ENCODE data around the gene PKDCC. TPM values are rescaled to one million over a fixed set of nuclear protein-coding genes. Genes with fewer than 3 reads are reported as not detected.

Gene PKDCC
- total and polyA plus RNA-seq, 10 donors, result 19.8 to 81.9 (median 44.4) TPM

- Histone ChIP-seq H3K27ac (peak overlapping the region in 6 of 8 donors; percentile 33 to 98 (median 96)), H3K27me3 (replicated peaks in 1 of 7) (no peaks in the 10 kb centered on the region), H3K4me3 (no peak overlapping the region), H3K4me1 (peaks cover 51 to 78% (median 63%) of the 10 kb centered on the region in 6 donors), H3K36me3 (no peaks in the 10 kb centered on the region), H3K9me3 (peaks cover 0 to 8% (median 1%) of the 10 kb centered on the region in 8 donors)
- 43 to 75% (median 57%) methylated on average over 8 to 10 of the region's 10 CpGs for WGBS, 5 donors
- TF ChIP-seq POLR2AphosphoS5 (IDR thresholded peaks at IDR 0.05) (no peak), POLR2A (IDR thresholded peaks at IDR 0.05) (no peak), CTCF (IDR thresholded peaks at IDR 0.05 in 8 of 11, conservative IDR thresholded peaks at IDR 0.05 in 3 of 11) (no peak)
- peak; percentile 72 for DNase-seq
- intact Hi-C loops (cut with DNase I; ENCODE audit: low total_unique reads), result loop anchor here (2.0 to 10.0 kb wide), 3 partner anchors 100 to 228 kb away; no protein-coding TSS in a partner anchor
These were observed 49.2 kb downstream of the PKDCC start for GRCh38 chr2:42096869-42097591.

- Histone ChIP-seq H3K27ac (peak overlapping the region; percentile 73 to 98 (median 96)), H3K4me1 (peaks cover 65 to 84% (median 81%) of the 10 kb centered on the region in 6 donors), H3K9me3 (peaks cover 0 to 8% (median 1%) of the 10 kb centered on the region in 8 donors), H3K27me3 (replicated peaks in 1 of 7) (no peaks in the 10 kb centered on the region), H3K4me3 (peak overlapping the region in 1 of 8 donors; percentile 31), H3K36me3 (no peaks in the 10 kb centered on the region)
- DNase-seq, result peak; percentile 85
- intact Hi-C loops (cut with DNase I; ENCODE audit: low total_unique reads), result loop anchor here (10.0 kb wide), 2 partner anchors 136 to 226 kb away; no protein-coding TSS in a partner anchor
- TF ChIP-seq CTCF (IDR thresholded peaks at IDR 0.05 in 8 of 11, conservative IDR thresholded peaks at IDR 0.05 in 3 of 11) (no peak), POLR2AphosphoS5 (IDR thresholded peaks at IDR 0.05) (peak in 2 of 3 donors; percentile 19 to 59), POLR2A (IDR thresholded peaks at IDR 0.05) (no peak)
- WGBS, 5 donors, result 40 to 64% (median 47%) methylated on average over 8 to 9 of the region's 9 CpGs
These were observed 51.0 kb downstream of the PKDCC start for GRCh38 chr2:42098571-42099437.

- peak overlapping the region; percentile 73 to 98 (median 96) for H3K27ac ChIP-seq
- peaks cover 73 to 92% (median 89%) of the 10 kb centered on the region in 6 donors for H3K4me1 ChIP-seq
- TF ChIP-seq POLR2AphosphoS5 (IDR thresholded peaks at IDR 0.05) (no peak), CTCF (IDR thresholded peaks at IDR 0.05 in 8 of 11, conservative IDR thresholded peaks at IDR 0.05 in 3 of 11) (no peak), POLR2A (IDR thresholded peaks at IDR 0.05) (no peak)
- no peaks in the 10 kb centered on the region for H3K27me3 ChIP-seq (replicated peaks in 1 of 7)
- intact Hi-C loops (cut with DNase I; ENCODE audit: low total_unique reads), result loop anchor here (10.0 kb wide), 3 partner anchors 75 to 225 kb away; no protein-coding TSS in a partner anchor
- peak; percentile 77 for DNase-seq
- H3K9me3 ChIP-seq, result peaks cover 0 to 8% (median 1%) of the 10 kb centered on the region in 8 donors
- peak overlapping the region in 1 of 8 donors; percentile 31 for H3K4me3 ChIP-seq
- WGBS, 5 donors, result 77 to 82% (median 80%) methylated on average over 6 of the region's 6 CpGs
- no peaks in the 10 kb centered on the region for H3K36me3 ChIP-seq
These were observed 51.8 kb downstream of the PKDCC start for GRCh38 chr2:42099438-42100173.
